Mesendoderm (in vitro differentiated cells): Measurements from ENCODE around the gene P3H2.
A peak's percentile ranks its signal among the peaks of the same experiment; 100 is the strongest.

Experiments used
- DNase-seq: peaks from one replicate; pipeline ENCODE4 v3.0.0; 2013
- H2AK5ac ChIP-seq: 2 replicates; pipeline ENCODE4 v1.6.1; 2013; ENCODE audit warnings: low read length, inconsistent platforms
- H2BK120ac ChIP-seq: 2 replicates; pipeline ENCODE4 v1.6.1; 2013; ENCODE audit warnings: low read depth, mild to moderate bottlenecking, low read length, moderate library complexity, mixed read lengths
- H2BK15ac ChIP-seq: replicated peaks from 2 replicates; pipeline ENCODE4 v1.6.1; 2013; ENCODE audit warnings: low read depth, mild to moderate bottlenecking, moderate library complexity
- H2BK5ac ChIP-seq: 2 replicates; pipeline ENCODE4 v1.6.1; 2013; ENCODE audit warnings: low read length, inconsistent platforms
- H3K18ac ChIP-seq: 2 replicates; pipeline ENCODE4 v1.6.1; 2013; ENCODE audit warnings: mild to moderate bottlenecking, low read length, mixed read lengths
- H3K23ac ChIP-seq: one replicate; pipeline ENCODE4 v1.6.1; 2013; ENCODE audit warnings: low read length
- H3K27ac ChIP-seq: 2 replicates; pipeline ENCODE4 v1.5.1; 2013; ENCODE audit warnings: low read depth, mild to moderate bottlenecking, inconsistent platforms, low read length, moderate library complexity
- H3K27me3 ChIP-seq: 2 replicates; pipeline ENCODE4 v1.6.1; 2013; ENCODE audit warnings: low read length, control low read depth, mild to moderate bottlenecking, inconsistent platforms; ENCODE audit not compliant: insufficient read depth, poor library complexity
- H3K36me3 ChIP-seq: 2 replicates; pipeline ENCODE4 v1.6.1; 2013; ENCODE audit warnings: low read length, inconsistent platforms; ENCODE audit not compliant: control insufficient read depth, insufficient read depth
- H3K4ac ChIP-seq: one replicate; pipeline ENCODE4 v1.6.1; 2013; ENCODE audit warnings: low read depth, mild to moderate bottlenecking, low read length, moderate library complexity
- H3K4me1 ChIP-seq: 2 replicates; pipeline ENCODE4 v1.6.1; 2013; ENCODE audit warnings: low read depth, low read length, inconsistent platforms; ENCODE audit not compliant: control insufficient read depth
- H3K4me2 ChIP-seq: 2 replicates; pipeline ENCODE4 v1.6.1; 2013; ENCODE audit warnings: low read length
- H3K4me3 ChIP-seq: 2 replicates; pipeline ENCODE4 v1.5.1; 2013; ENCODE audit warnings: mild to moderate bottlenecking, low read length
- H3K56ac ChIP-seq: one replicate; pipeline ENCODE4 v1.6.1; 2013; ENCODE audit warnings: low read length
- H3K79me1 ChIP-seq: 2 replicates; pipeline ENCODE4 v1.6.1; 2013; ENCODE audit warnings: low read length, inconsistent platforms
- H3K79me2 ChIP-seq: 2 replicates; pipeline ENCODE4 v1.6.1; 2013; ENCODE audit warnings: mild to moderate bottlenecking, low read length; ENCODE audit not compliant: control insufficient read depth, insufficient read depth
- H3K9ac ChIP-seq: 2 replicates; pipeline ENCODE4 v1.6.1; 2013; ENCODE audit warnings: low read length, inconsistent platforms
- H4K5ac ChIP-seq: one replicate; pipeline ENCODE4 v1.6.1; 2013; ENCODE audit warnings: low read length
- H4K8ac ChIP-seq: one replicate; pipeline ENCODE4 v1.6.1; 2013; ENCODE audit warnings: low read depth, mild to moderate bottlenecking, control low read depth, low read length, moderate library complexity
- WGBS: extraction: QIAGEN DNeasy Blood & Tissue Kit; methylation state at CpG from one replicate; pipeline ENCODE4 v1.1.7; 2013; ENCODE audit warnings: low lambda C conversion rate, missing lambda C conversion rate; ENCODE audit not compliant: insufficient coverage; ENCODE audit errors: extremely low coverage; 5-methylcytosine and 5-hydroxymethylcytosine counted together

Gene P3H2

DNA sequence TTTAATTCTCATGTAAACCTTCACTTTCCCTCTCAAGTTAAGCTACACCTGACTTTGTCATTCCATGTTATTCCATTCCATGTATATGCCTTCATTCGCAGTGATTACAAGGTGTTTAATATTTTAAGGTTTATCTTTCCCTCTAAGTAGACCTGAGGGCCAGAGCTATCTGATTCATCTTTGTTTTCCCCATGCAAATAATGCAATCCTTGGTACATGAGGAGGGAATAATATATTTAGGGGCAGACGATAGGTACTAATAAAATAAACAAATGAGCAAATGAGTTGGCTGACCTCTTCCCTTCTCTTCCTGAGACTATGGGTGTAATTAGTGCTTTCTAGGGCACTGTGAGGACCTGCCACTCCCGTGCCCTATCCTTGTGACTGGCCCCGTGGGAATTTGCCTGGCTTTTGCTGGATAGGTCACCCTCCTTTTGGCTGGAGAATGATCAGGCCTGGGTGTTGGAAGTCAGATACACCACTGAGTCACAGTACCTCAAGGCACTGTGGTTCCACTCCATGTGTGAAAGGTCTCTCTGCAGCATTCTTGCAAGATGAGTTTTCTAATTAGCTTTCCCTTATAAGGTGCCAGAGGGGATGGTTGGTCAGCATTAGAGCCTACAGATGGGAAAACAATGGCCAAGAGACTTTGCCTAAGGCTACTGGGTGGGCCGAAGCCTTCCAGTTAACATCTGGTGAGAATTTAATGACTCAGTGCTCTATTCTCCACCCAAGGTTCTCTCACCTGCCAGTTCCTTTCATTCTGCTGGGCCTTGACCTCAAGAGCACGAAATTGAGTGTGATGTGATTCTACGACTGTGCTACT, 183.2 kb downstream of the P3H2 start:
- Histone ChIP-seq H3K18ac (no peak overlapping the region), H3K79me2 (no peaks in the 10 kb centered on the region), H2BK15ac (no peak overlapping the region), H3K4me3 (no peak overlapping the region), H3K4me2 (no peak overlapping the region), H4K8ac (no peak overlapping the region), H3K36me3 (no peaks in the 10 kb centered on the region), H4K5ac (no peak overlapping the region), H2BK5ac (no peak overlapping the region), H3K27ac (no peak overlapping the region), H3K27me3 (no peaks in the 10 kb centered on the region), H3K56ac (no peak overlapping the region), H2AK5ac (no peak overlapping the region), H3K23ac (no peak overlapping the region), H3K79me1 (no peaks in the 10 kb centered on the region), H3K9ac (no peak overlapping the region), H2BK120ac (no peak overlapping the region), H3K4me1 (no peaks in the 10 kb centered on the region), H3K4ac (no peak overlapping the region)
- no CpG with 5 or more reads among the region's 7 CpGs for WGBS
- DNase-seq = peak; percentile 95

DNA sequence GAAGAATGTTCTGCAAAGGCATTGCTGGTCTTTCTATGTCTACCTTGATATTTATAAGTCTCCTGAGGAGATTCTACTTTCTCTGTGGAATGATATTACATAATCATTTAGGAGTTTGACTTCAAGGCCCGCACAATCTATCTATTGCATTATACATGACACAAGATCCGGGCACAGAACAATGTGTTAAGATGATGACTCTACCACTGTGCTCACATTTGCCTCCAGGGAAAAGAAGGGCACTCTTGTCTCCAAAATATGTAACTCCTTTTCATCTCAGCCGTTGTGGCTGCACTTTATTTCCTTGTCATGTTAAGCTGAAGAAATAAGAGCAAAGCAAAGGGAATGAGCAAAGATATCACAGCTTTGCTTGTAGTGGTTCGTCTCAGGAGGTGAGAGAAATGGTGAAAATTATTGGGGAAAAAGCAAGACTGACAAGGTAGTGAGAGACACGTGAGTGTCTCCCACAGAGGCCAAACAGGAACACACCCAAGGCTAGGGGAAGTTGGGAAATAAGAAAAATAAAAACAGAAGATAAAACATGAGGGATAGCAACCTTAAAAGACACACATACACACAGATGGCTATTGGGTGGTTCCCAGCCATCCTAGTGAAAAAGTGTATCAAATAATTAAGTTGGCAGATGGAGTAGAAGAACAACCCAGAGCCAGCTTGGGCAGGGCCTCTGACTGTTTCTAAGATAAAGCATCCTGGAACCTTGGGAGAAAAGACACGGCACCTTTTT, 184.3 kb downstream of the P3H2 start:
- H3K27ac ChIP-seq = no peak overlapping the region
- WGBS = no CpG with 5 or more reads among the region's 6 CpGs

DNA sequence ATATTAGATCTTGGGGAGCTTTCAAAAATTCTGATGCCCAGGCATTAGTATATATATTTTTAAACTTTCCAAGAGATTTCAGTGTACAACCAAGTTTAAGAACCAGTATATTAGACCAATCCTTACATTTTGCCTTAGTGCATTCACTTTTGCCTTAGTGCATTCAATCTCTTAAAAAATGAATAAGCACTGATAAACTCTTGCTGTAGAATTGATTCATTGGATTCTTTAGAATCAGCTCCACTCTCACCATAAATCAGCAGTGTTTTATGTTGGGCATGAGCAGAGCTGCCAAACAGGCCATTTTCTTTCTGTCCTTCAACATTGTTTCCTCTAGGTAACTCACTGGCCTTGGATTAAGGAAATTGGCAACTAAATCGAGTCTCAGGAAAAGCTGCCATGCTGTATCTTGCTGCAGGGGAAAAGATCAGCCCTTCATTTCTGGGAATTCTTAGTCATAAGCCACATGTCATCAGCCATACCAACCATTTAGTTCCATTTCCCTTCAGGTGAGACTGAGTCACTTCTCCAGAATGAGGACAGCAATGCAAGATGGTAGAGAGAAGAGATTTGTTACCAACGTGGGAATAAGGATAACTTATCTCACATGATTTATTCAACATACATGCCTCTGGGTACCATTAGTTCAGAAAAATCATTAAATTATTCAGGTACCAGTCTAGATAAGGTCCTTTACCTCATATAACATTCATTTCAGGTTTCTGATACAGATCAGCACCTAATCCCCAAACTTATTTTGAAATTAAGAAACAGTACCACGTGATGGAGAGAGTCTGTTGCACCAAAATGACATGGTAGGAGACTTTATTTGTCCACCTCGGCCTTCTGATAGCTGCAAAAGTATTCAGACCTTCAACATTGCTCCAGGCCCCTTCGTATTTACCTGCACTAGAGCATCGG, 192.5 kb downstream of the P3H2 start:
- Histone ChIP-seq H3K36me3 (no peaks in the 10 kb centered on the region), H3K4me2 (no peak overlapping the region), H3K4me1 (no peaks in the 10 kb centered on the region), H3K23ac (no peak overlapping the region), H3K27me3 (no peaks in the 10 kb centered on the region), H2AK5ac (no peak overlapping the region), H4K5ac (no peak overlapping the region), H3K79me2 (no peaks in the 10 kb centered on the region), H3K4me3 (no peak overlapping the region), H2BK5ac (no peak overlapping the region), H3K56ac (no peak overlapping the region), H3K9ac (no peak overlapping the region), H3K27ac (no peak overlapping the region), H3K4ac (no peak overlapping the region), H2BK15ac (no peak overlapping the region), H4K8ac (no peak overlapping the region), H2BK120ac (no peak overlapping the region), H3K79me1 (no peaks in the 10 kb centered on the region), H3K18ac (no peak overlapping the region)
- WGBS = no CpG with 5 or more reads among the region's 6 CpGs
- DNase-seq = no peak

More for the DNA sequence above, 184.3 kb downstream of the P3H2 start:
- H2AK5ac ChIP-seq = no peak overlapping the region
- DNase-seq = no peak
- H4K5ac ChIP-seq = no peak overlapping the region
- H3K4me2 ChIP-seq = no peak overlapping the region
- H3K4me1 ChIP-seq = no peaks in the 10 kb centered on the region
- no peaks in the 10 kb centered on the region for H3K79me1 ChIP-seq
- no peak overlapping the region for H4K8ac ChIP-seq
- H3K4ac ChIP-seq = no peak overlapping the region
- H3K23ac ChIP-seq = no peak overlapping the region
- no peaks in the 10 kb centered on the region for H3K36me3 ChIP-seq
- H2BK120ac ChIP-seq = no peak overlapping the region
- H3K18ac ChIP-seq = no peak overlapping the region
- H3K79me2 ChIP-seq = no peaks in the 10 kb centered on the region
- no peak overlapping the region for H2BK15ac ChIP-seq
- H3K56ac ChIP-seq = no peak overlapping the region
- no peak overlapping the region for H3K4me3 ChIP-seq
- no peaks in the 10 kb centered on the region for H3K27me3 ChIP-seq
- H2BK5ac ChIP-seq = no peak overlapping the region
- no peak overlapping the region for H3K9ac ChIP-seq

DNA sequence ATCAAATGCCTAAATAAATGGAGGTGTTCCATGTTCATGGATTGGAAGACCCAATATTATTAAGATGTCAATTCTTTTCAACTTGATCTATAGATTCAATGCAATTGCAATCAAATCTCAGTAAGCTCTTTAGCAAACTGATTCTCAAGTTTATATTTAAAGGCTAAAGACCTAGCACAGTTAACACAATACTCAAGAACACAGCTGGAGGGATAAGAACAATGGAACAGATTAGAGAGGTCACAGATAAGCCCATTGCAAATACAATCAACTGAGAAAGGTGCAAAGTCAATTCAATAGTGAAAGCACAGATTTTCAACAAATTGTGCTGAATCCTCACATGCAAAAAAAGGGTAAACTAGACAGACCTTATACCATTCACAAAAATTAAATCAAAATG, 198.9 kb downstream of the P3H2 start:
- no peaks in the 10 kb centered on the region for H3K27me3 ChIP-seq

DNA sequence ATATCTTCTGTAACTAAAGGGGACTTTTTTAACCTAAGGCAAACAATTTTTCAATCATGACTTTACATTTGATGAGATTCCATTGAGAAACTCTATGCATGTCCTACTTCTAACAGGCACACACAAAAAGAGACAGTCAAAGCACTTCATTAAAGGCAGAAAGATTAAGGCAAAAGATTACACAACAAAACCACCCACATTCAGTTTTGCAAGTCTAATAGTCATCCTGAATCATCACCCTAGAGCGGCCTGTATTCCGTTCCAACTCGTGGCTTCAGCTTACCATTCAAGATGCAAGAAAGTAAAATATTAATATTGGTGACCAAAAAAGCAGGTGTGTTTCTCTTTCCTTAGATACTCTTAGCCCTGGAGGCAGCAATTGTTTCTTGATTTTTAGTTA, 205.9 kb downstream of the P3H2 start:
- H3K23ac ChIP-seq = no peak overlapping the region
- no CpG with 5 or more reads among the region's 3 CpGs for WGBS

More for the DNA sequence above, 198.9 kb downstream of the P3H2 start:
- no peaks in the 10 kb centered on the region for H3K4me1 ChIP-seq
- no peak overlapping the region for H2BK5ac ChIP-seq
- H3K79me1 ChIP-seq = no peaks in the 10 kb centered on the region
- no peak overlapping the region for H2AK5ac ChIP-seq
- no peak overlapping the region for H2BK120ac ChIP-seq
- H3K23ac ChIP-seq = no peak overlapping the region
- H3K36me3 ChIP-seq = no peaks in the 10 kb centered on the region
- no peak overlapping the region for H2BK15ac ChIP-seq
- H3K4me2 ChIP-seq = no peak overlapping the region
- H4K8ac ChIP-seq = no peak overlapping the region
- no peak overlapping the region for H4K5ac ChIP-seq
- no peak overlapping the region for H3K27ac ChIP-seq
- no peak overlapping the region for H3K4ac ChIP-seq
- H3K79me2 ChIP-seq = no peaks in the 10 kb centered on the region
- H3K9ac ChIP-seq = no peak overlapping the region
- H3K56ac ChIP-seq = no peak overlapping the region
- H3K4me3 ChIP-seq = no peak overlapping the region
- peak; percentile 82 for DNase-seq
- H3K18ac ChIP-seq = no peak overlapping the region

More for the DNA sequence above, 205.9 kb downstream of the P3H2 start:
- H3K4me2 ChIP-seq = no peak overlapping the region
- no peak overlapping the region for H2BK5ac ChIP-seq
- H3K79me1 ChIP-seq = no peaks in the 10 kb centered on the region
- H2BK15ac ChIP-seq = no peak overlapping the region
- H3K27me3 ChIP-seq = no peaks in the 10 kb centered on the region
- no peak overlapping the region for H3K18ac ChIP-seq
- H3K56ac ChIP-seq = no peak overlapping the region
- no peak for DNase-seq
- no peak overlapping the region for H4K5ac ChIP-seq
- no peaks in the 10 kb centered on the region for H3K4me1 ChIP-seq
- H3K4me3 ChIP-seq = no peak overlapping the region
- H2BK120ac ChIP-seq = no peak overlapping the region
- no peak overlapping the region for H3K9ac ChIP-seq
- no peak overlapping the region for H4K8ac ChIP-seq
- H3K36me3 ChIP-seq = no peaks in the 10 kb centered on the region
- H3K27ac ChIP-seq = no peak overlapping the region
- H3K79me2 ChIP-seq = no peaks in the 10 kb centered on the region
- no peak overlapping the region for H3K4ac ChIP-seq
- no peak overlapping the region for H2AK5ac ChIP-seq
